Activated B cell treated with CpG ODN at 0.5 μM for 24 hours (primary cell): ENCODE data around the gene NDUFA12. TPM values are rescaled to one million over a fixed set of nuclear protein-coding genes. Genes with fewer than 3 reads are reported as not detected.

Experiments
- ATAC-seq: fragments of 200-7000 bp; cut with Tn5 transposase; one replicate; pipeline ENCODE4 v1.10.0; 2021; ENCODE audit warnings: low read depth, mild to moderate bottlenecking, moderate library complexity
- CTCF ChIA-PET: fragments of 350-600 bp; sonication (Branson Sonifier 250); formaldehyde crosslinking; loops from one replicate; lab custom pipeline; 2021; ENCODE audit warnings: antibody characterized with exemption; lab: Charles Lee
- POLR2A ChIA-PET: fragments of 350-600 bp; sonication (Branson Sonifier 250); formaldehyde crosslinking; loops from one replicate; lab custom pipeline; 2021; ENCODE audit warnings: antibody characterized with exemption; lab: Charles Lee
- DNase-seq: peaks from one replicate; pipeline ENCODE4 v3.0.0; 2022
- H3K27ac Mint-ChIP-seq: one replicate; pipeline ENCODE4 v1.8.0; 2020; ENCODE audit warnings: mixed read lengths
- H3K27me3 Mint-ChIP-seq: one replicate; pipeline ENCODE4 v1.8.0; 2021; ENCODE audit warnings: mixed read lengths
- H3K36me3 Mint-ChIP-seq: one replicate; pipeline ENCODE4 v1.8.0; 2021; ENCODE audit warnings: low read depth, mixed read lengths
- H3K4me1 Mint-ChIP-seq: one replicate; pipeline ENCODE4 v1.8.0; 2021; ENCODE audit warnings: mixed read lengths
- H3K4me3 Mint-ChIP-seq: one replicate; pipeline ENCODE4 v1.8.0; 2020; ENCODE audit warnings: mild to moderate bottlenecking, mixed read lengths
- H3K9me3 Mint-ChIP-seq: one replicate; pipeline ENCODE4 v1.8.0; 2020; ENCODE audit warnings: mixed read lengths
- intact Hi-C: fragments of 100-400 bp; cut with micrococcal nuclease; formaldehyde crosslinking; loops from one replicate; pipeline ENCODE4 v1.15.1; 2024
- total RNA-seq: library from RNA; stranded (reverse); gene quantifications from 2 replicates; pipeline ENCODE4 v1.2.3, GENCODE V29; 2022
- TF ChIP-seq, protein P1 (sequence below): fragments of 200-600 bp; IDR thresholded peaks from one replicate; pipeline ENCODE4 v1.8.0; 2022; ENCODE audit warnings: antibody characterized with exemption, mild to moderate bottlenecking

The NDUFA12 gene
- total RNA-seq, 1 donor from 2014 or later, result 81.7 TPM

- H3K27me3 Mint-ChIP-seq, result no peaks in the 10 kb centered on the region
- peaks cover 30% of the 10 kb centered on the region for H3K4me1 Mint-ChIP-seq
- no peaks in the 10 kb centered on the region for H3K9me3 Mint-ChIP-seq
- DNase-seq (no peak), ATAC-seq (no peak)
- CTCF ChIA-PET, result interaction anchor here (0.8 to 1.1 kb wide), 4 partner anchors 14 to 400 kb away, joined by 3 to 4 read pairs (median 3); no protein-coding TSS in a partner anchor
- intact Hi-C loops, result loop anchor here (1.0 to 10.0 kb wide), 6 partner anchors 69 to 1559 kb away; partner anchors contain the start of genes CRADD, FGD6, METAP2 and NR2C1
- TF ChIP-seq, protein P1, sequence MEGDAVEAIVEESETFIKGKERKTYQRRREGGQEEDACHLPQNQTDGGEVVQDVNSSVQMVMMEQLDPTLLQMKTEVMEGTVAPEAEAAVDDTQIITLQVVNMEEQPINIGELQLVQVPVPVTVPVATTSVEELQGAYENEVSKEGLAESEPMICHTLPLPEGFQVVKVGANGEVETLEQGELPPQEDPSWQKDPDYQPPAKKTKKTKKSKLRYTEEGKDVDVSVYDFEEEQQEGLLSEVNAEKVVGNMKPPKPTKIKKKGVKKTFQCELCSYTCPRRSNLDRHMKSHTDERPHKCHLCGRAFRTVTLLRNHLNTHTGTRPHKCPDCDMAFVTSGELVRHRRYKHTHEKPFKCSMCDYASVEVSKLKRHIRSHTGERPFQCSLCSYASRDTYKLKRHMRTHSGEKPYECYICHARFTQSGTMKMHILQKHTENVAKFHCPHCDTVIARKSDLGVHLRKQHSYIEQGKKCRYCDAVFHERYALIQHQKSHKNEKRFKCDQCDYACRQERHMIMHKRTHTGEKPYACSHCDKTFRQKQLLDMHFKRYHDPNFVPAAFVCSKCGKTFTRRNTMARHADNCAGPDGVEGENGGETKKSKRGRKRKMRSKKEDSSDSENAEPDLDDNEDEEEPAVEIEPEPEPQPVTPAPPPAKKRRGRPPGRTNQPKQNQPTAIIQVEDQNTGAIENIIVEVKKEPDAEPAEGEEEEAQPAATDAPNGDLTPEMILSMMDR, result no peak
- peaks cover 29% of the 10 kb centered on the region for H3K36me3 Mint-ChIP-seq
- POLR2A ChIA-PET, result interaction anchor here (0.5 to 1.8 kb wide), 17 partner anchors 21 to 1327 kb away, joined by 3 to 13 read pairs (median 4); partner anchors contain the start of genes AMDHD1, CCDC38, CRADD and FGD6
- peak overlapping the region; percentile 94 for H3K4me3 Mint-ChIP-seq
- peak overlapping the region; percentile 90 for H3K27ac Mint-ChIP-seq
These were observed 400 bp upstream of the NDUFA12 start for GRCh38 chr12:95003921-95004272.

- Mint-ChIP-seq H3K9me3 (no peaks in the 10 kb centered on the region), H3K27me3 (no peaks in the 10 kb centered on the region), H3K27ac (peak overlapping the region; percentile 90), H3K4me3 (peak overlapping the region; percentile 94), H3K4me1 (peaks cover 41% of the 10 kb centered on the region), H3K36me3 (peaks cover 36% of the 10 kb centered on the region)
- TF ChIP-seq, protein P1, result no peak
- DNase-seq (no peak), ATAC-seq (no peak)
- ChIA-PET CTCF (no interaction called here), POLR2A (interaction anchor here (0.6 to 1.8 kb wide), 8 partner anchors 10 to 471 kb away, joined by 4 to 13 read pairs (median 6); partner anchors contain the start of genes METAP2 and NR2C1)
- intact Hi-C loops, result loop anchor here (1.0 to 10.0 kb wide), 6 partner anchors 71 to 1558 kb away; partner anchors contain the start of genes CRADD, FGD6, METAP2 and NR2C1
These were observed 743 bp downstream of the NDUFA12 start for GRCh38 chr12:95002754-95003153.

GRCh38 chr12:94998326-94998725 lies 5.2 kb downstream of the NDUFA12 start:
- H3K4me3 Mint-ChIP-seq, result peak overlapping the region; percentile 5
- peaks cover 46% of the 10 kb centered on the region for H3K36me3 Mint-ChIP-seq
- TF ChIP-seq, protein P1, result no peak
- H3K27ac Mint-ChIP-seq, result no peak overlapping the region
- CTCF ChIA-PET, result no interaction called here
- peaks cover 38% of the 10 kb centered on the region for H3K4me1 Mint-ChIP-seq
- DNase-seq, result no peak
- no peaks in the 10 kb centered on the region for H3K27me3 Mint-ChIP-seq
- POLR2A ChIA-PET, result no interaction called here
- ATAC-seq, result no peak
- intact Hi-C loops, result no loop called here
- H3K9me3 Mint-ChIP-seq, result no peaks in the 10 kb centered on the region

DNA sequence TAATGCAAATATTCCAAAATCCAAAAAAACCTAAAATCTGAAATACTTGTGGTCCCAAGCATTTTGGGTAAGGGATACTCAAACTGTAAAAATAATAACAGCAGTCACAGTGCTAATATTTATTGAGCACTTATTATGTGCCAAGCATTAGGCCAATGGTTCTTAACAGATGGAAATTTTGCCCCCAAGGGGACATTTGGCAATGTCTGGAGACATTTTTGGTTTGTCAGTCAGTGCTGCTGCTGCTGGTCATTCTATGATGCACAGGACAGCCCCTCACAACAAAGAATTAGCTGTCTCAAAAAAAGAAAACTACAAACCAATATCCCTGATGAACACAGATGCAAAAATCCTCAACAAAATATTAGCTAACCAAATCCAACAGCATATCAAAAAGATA lies 5.8 kb downstream of the NDUFA12 start:
- H3K4me1 Mint-ChIP-seq, result peaks cover 32% of the 10 kb centered on the region
- CTCF ChIA-PET, result no interaction called here

DNA sequence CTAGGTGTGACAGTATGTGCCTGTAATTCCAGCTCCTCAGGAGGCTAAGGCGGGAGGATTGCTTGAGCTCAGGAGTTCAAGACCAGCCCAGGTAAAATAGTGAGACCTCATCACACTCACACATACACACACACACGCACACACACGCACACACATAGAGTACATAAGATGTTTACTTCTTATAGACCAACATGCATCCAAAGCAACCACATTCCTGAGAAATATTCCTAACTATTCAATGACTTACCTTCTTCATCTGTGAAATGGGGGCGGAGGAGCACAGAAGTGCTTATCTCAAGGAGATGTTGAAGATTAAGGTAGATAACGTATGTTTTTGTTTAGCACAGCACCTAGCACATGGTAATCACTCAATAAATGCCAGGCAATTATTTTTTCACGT lies 6.4 kb downstream of the NDUFA12 start:
- H3K27me3 Mint-ChIP-seq, result no peaks in the 10 kb centered on the region
- ATAC-seq (no peak), DNase-seq (no peak)
- H3K36me3 Mint-ChIP-seq, result peaks cover 49% of the 10 kb centered on the region
- no peak overlapping the region for H3K4me3 Mint-ChIP-seq
- ChIA-PET POLR2A (interaction anchor here (0.8 kb wide), 1 partner anchor 24 kb away, joined by 3 read pairs; no protein-coding TSS in a partner anchor), CTCF (no interaction called here)
- TF ChIP-seq, protein P1, result no peak
- no peaks in the 10 kb centered on the region for H3K9me3 Mint-ChIP-seq
- peaks cover 28% of the 10 kb centered on the region for H3K4me1 Mint-ChIP-seq
- intact Hi-C loops, result no loop called here
- no peak overlapping the region for H3K27ac Mint-ChIP-seq

More for the DNA sequence above, 5.8 kb downstream of the NDUFA12 start:
- DNase-seq, result no peak
- Mint-ChIP-seq H3K9me3 (no peaks in the 10 kb centered on the region), H3K27me3 (no peaks in the 10 kb centered on the region), H3K36me3 (peaks cover 45% of the 10 kb centered on the region), H3K27ac (no peak overlapping the region), H3K4me3 (no peak overlapping the region)
- TF ChIP-seq, protein P1, result no peak
- ATAC-seq, result no peak
- POLR2A ChIA-PET, result no interaction called here
- intact Hi-C loops, result no loop called here
